Vagina (tissue), 2 donors: ENCODE data around the gene HMCN2.

ENCODE experiments used
- CTCF ChIP-seq, 3 experiments: fragments of 450-650 bp in 2 of 3; fragments of 200-600 bp in 1 of 3; sonication (generic) in 1 of 3; IDR thresholded peaks; one replicate each; pipeline ENCODE4 v1.5.1; 2017 to 2019; ENCODE audit warnings: antibody characterized with exemption in 3 of 3, mild to moderate bottlenecking in 2 of 3, moderate library complexity in 2 of 3
- POLR2A ChIP-seq, 2 donors: fragments of 450-650 bp; IDR thresholded peaks; one replicate each; pipeline ENCODE4 v1.6.1; 2017; ENCODE audit warnings: antibody characterized with exemption in 2 of 2, mild to moderate bottlenecking in 2 of 2, moderate library complexity in 2 of 2
- POLR2AphosphoS5 ChIP-seq, 2 donors: sonication (generic); formaldehyde crosslinking; IDR thresholded peaks; one replicate each; pipeline ENCODE4 v1.9.0; 2017; ENCODE audit warnings: antibody characterized with exemption in 2 of 2, mild to moderate bottlenecking in 2 of 2, low read depth in 1 of 2; ENCODE audit not compliant: insufficient read depth in 1 of 2

- no peak for TF ChIP-seq CTCF (IDR thresholded peaks at IDR 0.05)
- no peak for TF ChIP-seq POLR2A (IDR thresholded peaks at IDR 0.05)
- TF ChIP-seq POLR2AphosphoS5 (IDR thresholded peaks at IDR 0.05; ENCODE audit: insufficient read depth in 1 of 2, low read depth in 1 of 2), result no peak
Measured at GRCh38 chr9:130297371-130297770, 31.8 kb downstream of the HMCN2 start.
